Fibroblast of mammary gland (primary cell): ENCODE measurements around the gene CFLAR.
"Not testable (repeated sequence)": the region's sequence is repeated elsewhere in the genome, so short reads cannot be mapped to it uniquely, and the experiment has no call there.

Experiments
- DNase-seq: peaks from one replicate; pipeline ENCODE4 v3.0.0-alpha.2; 2010; ENCODE audit warnings: low read depth
- H3K4me3 ChIP-seq: 2 replicates; pipeline ENCODE4 v1.5.1; 2011; ENCODE audit warnings: low read depth, mild to moderate bottlenecking, low read length, moderate library complexity; ENCODE audit not compliant: control insufficient read depth
- TF ChIP-seq, protein P1 (sequence below): conservative IDR thresholded peaks from 2 replicates; pipeline ENCODE4 v1.5.1; 2011; ENCODE audit warnings: low read depth, low read length, inconsistent platforms; ENCODE audit not compliant: control insufficient read depth, insufficient read depth

CFLAR gene

DNA sequence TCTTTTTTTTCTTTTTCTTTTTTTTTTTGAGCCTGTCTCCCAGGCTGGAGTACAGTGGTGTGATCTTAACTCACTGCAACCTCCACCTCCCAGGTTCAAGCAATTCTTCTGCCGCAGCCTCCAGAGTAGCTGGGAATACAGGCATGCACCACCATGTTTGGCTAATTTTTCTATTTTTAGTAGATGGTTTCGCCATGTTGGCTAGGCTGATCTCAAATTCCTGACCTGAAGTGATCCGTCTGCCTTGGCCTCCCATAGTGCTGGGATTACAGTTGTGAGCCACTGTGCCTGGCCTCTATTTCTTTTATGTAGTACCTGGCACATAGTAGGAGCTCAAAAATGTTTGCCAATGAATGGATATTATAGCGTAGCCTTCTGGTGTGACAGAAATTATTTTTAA, 6.8 kb upstream of the CFLAR start:
- no peak for DNase-seq

DNA sequence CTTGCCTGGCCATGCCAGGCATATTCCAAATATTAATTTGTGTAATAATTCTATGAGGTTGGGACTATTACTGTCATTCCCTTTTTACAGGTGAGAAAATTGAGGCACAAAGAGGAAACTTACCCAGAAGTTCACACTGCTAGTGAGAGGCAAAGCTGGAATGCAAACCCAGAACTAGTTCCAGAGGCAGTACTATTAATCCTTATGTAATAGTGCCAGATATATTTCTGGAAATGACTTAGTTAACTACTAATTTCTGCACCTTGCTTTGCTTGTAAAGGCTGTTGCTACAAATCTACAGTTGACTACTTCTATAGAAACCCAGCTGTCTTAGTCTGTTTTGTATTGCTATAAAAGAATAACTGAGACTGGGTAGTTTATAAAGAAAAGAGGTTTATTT, 5.3 kb upstream of the CFLAR start:
- TF ChIP-seq, protein P1, sequence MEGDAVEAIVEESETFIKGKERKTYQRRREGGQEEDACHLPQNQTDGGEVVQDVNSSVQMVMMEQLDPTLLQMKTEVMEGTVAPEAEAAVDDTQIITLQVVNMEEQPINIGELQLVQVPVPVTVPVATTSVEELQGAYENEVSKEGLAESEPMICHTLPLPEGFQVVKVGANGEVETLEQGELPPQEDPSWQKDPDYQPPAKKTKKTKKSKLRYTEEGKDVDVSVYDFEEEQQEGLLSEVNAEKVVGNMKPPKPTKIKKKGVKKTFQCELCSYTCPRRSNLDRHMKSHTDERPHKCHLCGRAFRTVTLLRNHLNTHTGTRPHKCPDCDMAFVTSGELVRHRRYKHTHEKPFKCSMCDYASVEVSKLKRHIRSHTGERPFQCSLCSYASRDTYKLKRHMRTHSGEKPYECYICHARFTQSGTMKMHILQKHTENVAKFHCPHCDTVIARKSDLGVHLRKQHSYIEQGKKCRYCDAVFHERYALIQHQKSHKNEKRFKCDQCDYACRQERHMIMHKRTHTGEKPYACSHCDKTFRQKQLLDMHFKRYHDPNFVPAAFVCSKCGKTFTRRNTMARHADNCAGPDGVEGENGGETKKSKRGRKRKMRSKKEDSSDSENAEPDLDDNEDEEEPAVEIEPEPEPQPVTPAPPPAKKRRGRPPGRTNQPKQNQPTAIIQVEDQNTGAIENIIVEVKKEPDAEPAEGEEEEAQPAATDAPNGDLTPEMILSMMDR = no peak
- DNase-seq = no peak
- H3K4me3 ChIP-seq = no peak overlapping the region

More for the DNA sequence above, 6.8 kb upstream of the CFLAR start:
- TF ChIP-seq, protein P1 = no peak
- H3K4me3 ChIP-seq = no peak overlapping the region

DNA sequence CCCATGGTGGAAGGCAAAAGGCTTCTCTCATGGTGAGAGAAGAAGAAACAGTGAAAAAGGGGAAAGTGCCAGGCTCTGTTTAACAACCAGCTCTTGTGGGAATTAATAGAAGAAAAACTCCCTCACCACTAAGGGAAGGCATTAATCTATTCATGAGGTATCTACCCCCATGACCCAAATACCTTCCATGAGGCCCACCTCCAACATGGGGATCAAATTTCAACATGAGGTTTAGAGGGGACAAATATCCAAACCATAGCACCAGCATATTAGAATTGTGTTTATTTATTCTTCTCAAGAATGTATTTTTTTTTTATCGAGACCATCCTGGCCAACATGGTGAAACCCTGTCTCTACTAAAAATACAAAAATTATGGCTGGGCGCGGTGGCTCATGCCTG, 4.9 kb upstream of the CFLAR start:
- no peak overlapping the region for H3K4me3 ChIP-seq
- TF ChIP-seq, protein P1 = no peak

DNA sequence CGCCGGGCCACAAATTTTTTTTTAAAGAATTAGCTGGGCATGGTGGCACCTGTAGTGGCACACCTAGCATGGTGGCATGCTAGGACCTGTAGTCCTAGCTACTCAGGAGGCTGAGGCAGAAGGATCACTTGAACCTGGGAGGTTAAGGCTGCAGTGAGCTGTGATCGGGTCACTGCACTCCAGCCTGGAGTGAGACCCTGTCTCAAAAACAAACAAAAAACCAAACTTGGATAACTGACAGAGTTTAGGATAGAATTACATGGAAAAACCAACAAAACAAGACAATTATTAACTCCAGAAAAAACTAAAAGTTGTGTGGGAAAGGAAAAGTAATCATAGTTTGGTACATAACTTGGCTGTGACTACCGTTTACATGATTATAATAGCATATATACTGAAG, 1.6 kb upstream of the CFLAR start:
- TF ChIP-seq, protein P1 = no peak
- H3K4me3 ChIP-seq = no peak overlapping the region
- DNase-seq = no peak

More for the DNA sequence above, 4.9 kb upstream of the CFLAR start:
- DNase-seq = no peak

DNA sequence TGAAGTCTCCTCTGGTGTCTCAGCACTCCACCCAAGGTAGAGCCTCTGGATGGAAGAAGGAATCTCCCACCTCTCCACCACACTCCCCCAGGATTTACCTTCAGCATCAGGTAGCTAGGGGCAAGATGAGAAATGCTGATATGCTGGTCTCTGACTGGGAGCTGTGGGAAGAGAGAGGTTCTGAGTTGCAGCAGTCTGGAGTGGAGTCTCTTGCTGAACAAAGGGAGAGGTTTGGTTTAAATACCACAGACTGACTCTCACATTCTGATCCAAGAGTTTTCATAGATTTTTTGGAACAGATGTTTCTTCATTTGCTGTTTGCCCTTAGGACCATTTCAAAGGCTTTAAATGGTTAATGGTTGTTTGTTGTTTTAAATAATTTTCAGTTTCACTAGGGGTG, 1.1 kb upstream of the CFLAR start:
- TF ChIP-seq, protein P1 = no peak
- DNase-seq = no peak
- no peak overlapping the region for H3K4me3 ChIP-seq

DNA sequence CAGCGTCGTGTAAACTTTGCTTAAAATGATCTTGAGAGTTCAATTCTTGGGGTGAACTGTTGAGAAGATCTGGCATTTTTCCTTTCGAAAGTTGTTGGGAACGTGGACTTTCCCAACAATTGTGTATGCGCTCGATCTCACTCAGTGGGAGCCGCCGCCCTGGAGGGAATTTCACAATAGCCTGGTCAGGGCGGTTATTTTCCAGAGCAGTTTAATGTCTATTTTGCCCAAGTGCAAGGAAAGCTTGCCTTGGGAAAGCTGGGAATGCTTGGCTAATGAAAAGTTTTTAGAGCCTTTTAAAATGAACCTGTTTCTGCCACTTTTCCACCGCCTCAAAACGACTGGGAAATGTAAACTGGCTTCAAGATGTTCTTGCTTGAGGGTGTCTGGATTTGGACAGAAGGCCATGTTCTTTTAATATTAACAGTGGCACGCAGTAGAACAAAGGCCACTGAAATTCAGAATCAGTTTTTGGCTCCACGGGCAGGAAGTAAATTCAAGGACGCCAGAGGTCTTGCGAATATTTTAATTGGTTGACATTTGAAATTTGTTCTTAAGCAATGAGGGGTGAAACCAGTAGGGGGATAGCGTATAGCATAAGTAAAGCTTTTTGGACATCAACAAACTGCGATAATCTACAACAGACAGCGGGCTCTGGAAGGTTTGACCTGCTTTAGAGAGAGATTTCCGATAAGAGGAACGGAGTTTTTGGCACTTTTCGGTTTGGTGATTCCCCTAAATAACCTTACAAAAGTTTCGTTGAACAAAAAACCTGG, 1.2 kb downstream of the CFLAR start:
- peak; percentile 94 for DNase-seq
- TF ChIP-seq, protein P1 = peak; percentile 54
- H3K4me3 ChIP-seq = peak overlapping the region; percentile 78

DNA sequence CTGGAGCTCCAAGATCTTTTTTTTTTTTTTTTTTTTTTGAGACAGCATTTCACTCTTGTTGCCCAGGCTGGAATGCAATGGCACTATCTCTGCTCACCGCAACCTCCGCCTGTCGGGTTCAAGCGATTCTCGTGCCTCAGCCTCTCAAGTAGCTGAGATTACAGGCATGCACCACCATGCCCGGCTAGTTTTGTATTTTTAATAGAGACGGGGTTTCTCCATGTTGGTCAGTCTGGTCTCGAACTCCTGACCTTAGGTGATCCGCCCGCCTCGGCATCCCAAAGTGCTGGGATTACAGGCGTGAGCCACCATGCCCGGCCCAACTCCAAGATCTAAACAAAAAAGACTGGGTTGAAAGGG, 1.8 kb downstream of the CFLAR start:
- not testable (repeated sequence) for DNase-seq
- peak overlapping the region; percentile 78 for H3K4me3 ChIP-seq
